Measurements from ENCODE around the gene DIDO1.
A peak's percentile ranks its signal among the peaks of the same experiment; 100 is the strongest.

DIDO1 gene

DNA sequence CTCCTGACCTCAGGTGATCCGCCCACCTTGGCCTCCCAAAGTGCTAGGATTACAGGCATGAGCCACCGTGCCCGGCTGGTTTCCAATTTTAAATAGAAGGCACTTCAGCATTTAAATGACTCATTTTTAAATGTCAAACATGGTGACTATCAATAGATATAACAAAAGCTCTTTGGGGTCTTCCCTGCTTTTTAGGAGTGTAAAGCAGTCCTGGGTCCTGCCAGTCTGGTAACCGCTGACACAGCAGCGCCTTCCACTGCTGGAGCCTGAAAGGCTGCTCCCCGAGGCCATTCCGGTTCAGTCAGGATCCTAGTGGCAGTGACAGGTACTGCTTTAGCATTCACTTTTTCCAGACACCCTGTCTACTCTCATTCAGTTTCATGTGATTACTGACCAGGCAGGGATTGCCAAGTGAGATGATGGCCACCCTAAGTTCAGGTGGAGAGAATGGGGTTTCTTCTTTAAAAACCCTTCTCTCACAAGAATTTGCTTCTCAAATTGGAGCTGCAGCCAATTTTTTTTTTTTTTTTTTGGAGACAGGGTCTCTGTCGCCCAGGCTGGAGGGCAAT, 5.1 kb downstream of the DIDO1 start:
- DNase-seq (ENCODE audit: low spot score): no peak
- in situ Hi-C loops (cut with MboI; ENCODE audit: low pct_unique_long_range_greater_than_20kb, low sequenced_read_pairs, unreplicated experiment): no loop called here
- TF ChIP-seq, protein P1, sequence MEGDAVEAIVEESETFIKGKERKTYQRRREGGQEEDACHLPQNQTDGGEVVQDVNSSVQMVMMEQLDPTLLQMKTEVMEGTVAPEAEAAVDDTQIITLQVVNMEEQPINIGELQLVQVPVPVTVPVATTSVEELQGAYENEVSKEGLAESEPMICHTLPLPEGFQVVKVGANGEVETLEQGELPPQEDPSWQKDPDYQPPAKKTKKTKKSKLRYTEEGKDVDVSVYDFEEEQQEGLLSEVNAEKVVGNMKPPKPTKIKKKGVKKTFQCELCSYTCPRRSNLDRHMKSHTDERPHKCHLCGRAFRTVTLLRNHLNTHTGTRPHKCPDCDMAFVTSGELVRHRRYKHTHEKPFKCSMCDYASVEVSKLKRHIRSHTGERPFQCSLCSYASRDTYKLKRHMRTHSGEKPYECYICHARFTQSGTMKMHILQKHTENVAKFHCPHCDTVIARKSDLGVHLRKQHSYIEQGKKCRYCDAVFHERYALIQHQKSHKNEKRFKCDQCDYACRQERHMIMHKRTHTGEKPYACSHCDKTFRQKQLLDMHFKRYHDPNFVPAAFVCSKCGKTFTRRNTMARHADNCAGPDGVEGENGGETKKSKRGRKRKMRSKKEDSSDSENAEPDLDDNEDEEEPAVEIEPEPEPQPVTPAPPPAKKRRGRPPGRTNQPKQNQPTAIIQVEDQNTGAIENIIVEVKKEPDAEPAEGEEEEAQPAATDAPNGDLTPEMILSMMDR (IDR thresholded peaks at IDR 0.05; ENCODE audit: extremely low read depth, insufficient read depth, missing control alignments): peak; percentile 51

DNA sequence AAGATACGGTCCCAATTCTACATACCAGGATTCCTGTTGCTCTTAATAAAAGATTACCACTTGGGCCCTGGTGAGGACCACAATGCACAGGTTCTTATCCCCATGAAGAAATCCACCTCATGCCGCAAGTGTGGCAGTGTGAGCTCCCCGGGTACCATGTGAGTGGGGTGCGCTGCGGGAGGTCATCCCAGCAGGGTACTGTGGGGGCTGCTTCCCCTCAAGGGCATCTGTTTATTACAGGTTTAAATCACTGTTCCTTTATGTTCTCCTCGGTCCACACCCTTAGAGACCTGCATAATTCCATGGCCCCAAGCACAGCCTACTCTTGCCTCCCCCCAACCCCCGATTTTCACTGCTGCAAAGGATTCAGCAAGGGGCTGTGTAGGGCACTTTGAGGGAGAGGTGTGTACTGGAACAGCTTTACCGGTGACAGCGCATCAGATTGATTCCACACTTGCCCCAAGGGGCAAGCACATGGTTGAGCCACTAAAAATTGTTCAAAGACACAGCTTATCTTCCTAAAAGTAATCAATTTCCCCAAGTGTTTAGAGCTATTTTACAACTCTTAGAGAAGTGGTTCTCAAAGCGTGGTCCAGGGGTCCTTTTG, 6.2 kb downstream of the DIDO1 start:
- no peak for DNase-seq (ENCODE audit: low spot score)
- TF ChIP-seq, protein P1 (IDR thresholded peaks at IDR 0.05; ENCODE audit: extremely low read depth, insufficient read depth, missing control alignments): no peak
- in situ Hi-C loops (cut with MboI; ENCODE audit: low pct_unique_long_range_greater_than_20kb, low sequenced_read_pairs, unreplicated experiment): no loop called here

DNA sequence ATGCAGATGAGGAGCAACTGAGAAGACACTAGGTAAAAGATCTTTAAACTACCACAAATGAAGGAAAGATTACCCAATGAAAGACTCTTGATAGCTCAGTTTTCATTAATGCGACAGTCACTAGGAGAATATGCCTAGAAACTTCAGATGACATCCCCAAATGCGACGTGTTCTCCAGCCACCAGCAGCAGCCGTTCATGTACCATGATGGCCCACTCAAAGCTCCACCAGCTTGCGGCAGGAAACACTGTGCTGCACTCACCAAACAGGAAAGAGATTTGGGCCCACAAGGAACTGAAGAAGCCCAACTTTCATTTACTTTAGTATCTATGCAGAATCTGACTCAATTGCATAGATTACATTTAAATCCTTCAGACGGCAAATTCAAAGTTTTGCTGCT, 7.5 kb downstream of the DIDO1 start:
- in situ Hi-C loops (cut with MboI; ENCODE audit: low pct_unique_long_range_greater_than_20kb, low sequenced_read_pairs, unreplicated experiment): no loop called here
- TF ChIP-seq, protein P1 (IDR thresholded peaks at IDR 0.05; ENCODE audit: extremely low read depth, insufficient read depth, missing control alignments): no peak

DNA sequence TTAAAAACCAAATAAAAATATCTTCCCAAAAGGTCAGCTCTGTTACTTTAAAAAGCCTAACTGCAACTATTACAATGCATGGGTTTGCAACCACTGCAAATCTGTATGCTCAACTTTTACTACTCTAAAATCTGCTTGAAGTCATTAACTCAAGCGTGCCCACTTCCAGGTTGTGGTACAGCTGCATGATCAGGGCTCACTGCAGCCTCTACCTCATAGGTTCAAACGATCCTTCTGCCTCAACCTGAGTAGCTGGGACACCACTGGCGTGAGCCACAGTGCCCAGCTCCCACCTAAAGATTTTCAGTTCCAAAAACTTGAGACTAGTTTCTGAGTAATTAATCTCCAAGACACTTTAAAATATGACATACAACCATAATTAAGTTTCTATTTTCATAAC, 8.2 kb downstream of the DIDO1 start:
- DNase-seq (ENCODE audit: low spot score): no peak
- in situ Hi-C loops (cut with MboI; ENCODE audit: low pct_unique_long_range_greater_than_20kb, low sequenced_read_pairs, unreplicated experiment): no loop called here

More for the DNA sequence above, 7.5 kb downstream of the DIDO1 start:
- no peak for DNase-seq (ENCODE audit: low spot score)

DNA sequence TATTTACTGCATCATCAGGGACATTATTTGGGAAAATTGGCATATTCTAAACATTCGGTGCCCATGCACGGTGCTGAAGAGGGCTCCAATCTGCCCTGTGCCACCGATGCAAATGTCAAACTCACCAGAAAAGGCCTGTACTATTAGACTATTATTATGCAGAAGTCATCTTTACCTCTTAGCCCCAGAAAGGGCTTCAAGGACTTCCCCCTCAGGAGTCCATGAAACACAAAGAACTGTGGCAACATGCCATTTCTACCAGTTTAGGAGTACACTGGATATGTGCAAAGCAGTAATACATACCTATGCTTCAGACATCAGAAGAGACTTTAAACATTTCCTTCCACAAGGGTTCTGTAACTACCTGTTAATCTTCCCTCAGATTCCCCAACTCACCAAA, 8.6 kb downstream of the DIDO1 start:
- no peak for DNase-seq (ENCODE audit: low spot score)
- in situ Hi-C loops (cut with MboI; ENCODE audit: low pct_unique_long_range_greater_than_20kb, low sequenced_read_pairs, unreplicated experiment): no loop called here
- TF ChIP-seq, protein P1 (IDR thresholded peaks at IDR 0.05; ENCODE audit: extremely low read depth, insufficient read depth, missing control alignments): no peak

More for the DNA sequence above, 8.2 kb downstream of the DIDO1 start:
- TF ChIP-seq, protein P1 (IDR thresholded peaks at IDR 0.05; ENCODE audit: extremely low read depth, insufficient read depth, missing control alignments): no peak

DNA sequence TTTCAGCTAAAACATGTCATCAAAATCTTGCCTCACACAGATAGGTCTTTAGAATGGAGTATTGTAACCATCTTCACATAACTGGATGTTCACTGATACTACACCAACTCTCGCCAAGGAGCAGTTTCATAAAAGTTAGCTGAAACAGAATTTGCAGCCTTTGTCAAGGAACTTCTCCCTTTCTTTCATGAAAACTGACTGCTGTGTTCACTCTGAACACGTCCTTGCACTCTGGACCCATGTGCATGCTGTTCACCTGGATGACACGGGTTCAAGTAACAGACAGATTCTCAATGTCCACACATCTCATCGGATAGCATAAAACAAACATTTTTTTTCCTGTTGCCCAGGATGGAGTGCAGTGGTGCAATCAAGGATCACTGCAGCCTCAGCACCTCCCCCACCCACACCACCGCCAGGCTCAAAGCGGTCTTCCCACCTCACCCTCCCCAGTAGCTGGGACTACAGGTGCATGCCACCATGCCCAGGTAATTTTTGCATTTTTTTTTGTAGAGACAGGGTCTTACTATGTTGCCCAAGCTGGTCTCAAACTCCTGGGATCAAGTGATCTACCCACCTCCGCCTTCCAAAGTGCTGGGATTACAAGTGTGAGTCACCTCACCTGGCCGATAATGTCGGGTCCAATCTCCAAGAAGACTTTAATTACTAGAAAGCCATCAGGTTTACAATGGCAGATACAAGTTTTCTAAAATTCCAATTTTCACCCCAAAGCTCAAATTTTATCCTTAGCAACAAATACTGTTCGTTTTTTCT, 9.4 kb downstream of the DIDO1 start:
- no peak for DNase-seq (ENCODE audit: low spot score)
- in situ Hi-C loops (cut with MboI; ENCODE audit: low pct_unique_long_range_greater_than_20kb, low sequenced_read_pairs, unreplicated experiment): no loop called here
- TF ChIP-seq, protein P1 (IDR thresholded peaks at IDR 0.05; ENCODE audit: extremely low read depth, insufficient read depth, missing control alignments): no peak

Measured in GM13977 (cell line).